Keratinocyte (primary cell): Measurements from ENCODE around the gene HOXC4. TPM values are rescaled to one million over a fixed set of nuclear protein-coding genes. Genes with fewer than 3 reads are reported as not detected.
"Not testable (repeated sequence)": the region's sequence is repeated elsewhere in the genome, so short reads cannot be mapped to it uniquely, and the experiment has no call there.

Experiments used
- DNase-seq: peaks from one replicate; pipeline ENCODE4 v3.0.0-alpha.2; 2011; ENCODE audit warnings: low read depth, missing footprints, low spot score
- FAIRE-seq: peaks from 2 replicates; lab custom pipeline; 2011; peaks lifted over from hg19 to GRCh38; lab: Jason Lieb, UNC
- H2AFZ ChIP-seq: 2 replicates; pipeline ENCODE4 v1.6.0; 2012; ENCODE audit warnings: low read length, control low read depth, inconsistent platforms; ENCODE audit not compliant: control insufficient read depth
- H3K27ac ChIP-seq: 2 replicates; pipeline ENCODE4 v1.5.1; 2011; ENCODE audit warnings: low read length; ENCODE audit not compliant: control insufficient read depth, insufficient read depth
- H3K27me3 ChIP-seq: 3 replicates; pipeline ENCODE4 v1.6.0; 2011; ENCODE audit warnings: low read length; ENCODE audit not compliant: control insufficient read depth, insufficient read depth; ENCODE audit errors: extremely low read depth
- H3K36me3 ChIP-seq, 2 experiments: 2 replicates in 1 of 2; 3 replicates in 1 of 2; pipeline ENCODE4 v1.5.1; 2011; ENCODE audit warnings: low read length in 2 of 2, mild to moderate bottlenecking in 1 of 2; ENCODE audit not compliant: control insufficient read depth in 2 of 2, insufficient read depth in 2 of 2; ENCODE audit errors: extremely low read depth in 1 of 2
- H3K4me1 ChIP-seq: 3 replicates; pipeline ENCODE4 v1.5.1; 2011; ENCODE audit warnings: low read length; ENCODE audit not compliant: control insufficient read depth, insufficient read depth; ENCODE audit errors: extremely low read depth
- H3K4me2 ChIP-seq: 3 replicates; pipeline ENCODE4 v1.6.0; 2011; ENCODE audit warnings: low read depth, low read length; ENCODE audit not compliant: control insufficient read depth, insufficient read depth; ENCODE audit errors: extremely low read depth
- H3K4me3 ChIP-seq, 3 experiments: fragments of 200-600 bp in 1 of 3; sonication (generic) in 1 of 3; 2 replicates in 2 of 3; 3 replicates in 1 of 3; pipeline ENCODE4 v1.5.1; 2011 to 2016; ENCODE audit warnings: low read length in 3 of 3, mild to moderate bottlenecking in 3 of 3, control low read depth in 2 of 3, inconsistent platforms in 1 of 3, low read depth in 1 of 3, mixed read lengths in 1 of 3, mixed run types in 1 of 3, moderate library complexity in 1 of 3; ENCODE audit not compliant: control insufficient read depth in 2 of 3, insufficient read depth in 2 of 3; ENCODE audit errors: extremely low read depth in 1 of 3
- H3K79me2 ChIP-seq: 2 replicates; pipeline ENCODE4 v1.6.0; 2012; ENCODE audit warnings: low read length; ENCODE audit not compliant: control insufficient read depth, insufficient read depth
- H3K9ac ChIP-seq: 3 replicates; pipeline ENCODE4 v1.6.0; 2011; ENCODE audit warnings: low read length; ENCODE audit not compliant: control insufficient read depth, insufficient read depth; ENCODE audit errors: extremely low read depth
- H3K9me1 ChIP-seq: 3 replicates; pipeline ENCODE4 v1.6.0; 2011; ENCODE audit warnings: low read length; ENCODE audit not compliant: control insufficient read depth, insufficient read depth; ENCODE audit errors: extremely low read depth
- H3K9me3 ChIP-seq: 2 replicates; pipeline ENCODE4 v1.5.1; 2012; ENCODE audit warnings: low read depth, low read length; ENCODE audit not compliant: control insufficient read depth
- H4K20me1 ChIP-seq: 3 replicates; pipeline ENCODE4 v1.6.0; 2011; ENCODE audit warnings: low read length; ENCODE audit not compliant: control insufficient read depth, insufficient read depth; ENCODE audit errors: extremely low read depth
- CTCF ChIP-seq, 3 experiments: IDR thresholded peaks in 1 of 3; conservative IDR thresholded peaks in 1 of 3; optimal IDR thresholded peaks in 1 of 3; 2 replicates in 2 of 3; 3 replicates in 1 of 3; pipeline versions ENCODE3 to v1.5.1; 2011; ENCODE audit warnings: low read length in 3 of 3, mild to moderate bottlenecking in 3 of 3, moderate library complexity in 2 of 3, control low read depth in 1 of 3, inconsistent platforms in 1 of 3; ENCODE audit not compliant: insufficient read depth in 2 of 3; ENCODE audit errors: extremely low read depth in 1 of 3
- EZH2 ChIP-seq: IDR thresholded peaks from one replicate; pipeline ENCODE4 v1.6.1; 2012; ENCODE audit warnings: inconsistent platforms, mild to moderate bottlenecking, low read length, moderate library complexity
- dilution Hi-C: fragments of 300-500 bp; cut with MboI; formaldehyde crosslinking; loops from one replicate; pipeline ENCODE4 v1.7.0; 2020; ENCODE audit warnings: low sequenced_read_pairs; ENCODE audit not compliant: extremely low pct_ligation_motif_present
- polyA plus RNA-seq, 5 experiments: library from polyadenylated mRNA; depleted of rRNA in 3 of 5; stranded (reverse) in 3 of 5; stranded (forward) in 1 of 5; unstranded in 1 of 5; fragments of >200 nt; gene quantifications; 1 replicate in 1 of 5; 2 replicates in 3 of 5; 3 replicates in 1 of 5; pipeline versions ENCODE4 v1.2.1 to v1.2.3, GENCODE V29; 2011 to 2012; ENCODE audit warnings: missing spikeins in 2 of 5, low read depth in 1 of 5, low replicate concordance in 1 of 5

The HOXC4 gene
- polyA plus RNA-seq, 1 donor (not counting 4 experiments of a cell fraction or from before 2014, with no cell fraction given): 1.8 TPM

- FAIRE-seq (no peak), DNase-seq (no peak)
- TF ChIP-seq EZH2 (no peak), CTCF (optimal IDR thresholded peaks at IDR 0.05 in 1 of 3, IDR thresholded peaks at IDR 0.05 in 1 of 3, conservative IDR thresholded peaks at IDR 0.05 in 1 of 3; ENCODE audit: extremely low read depth in 1 of 3, insufficient read depth in 2 of 3, low read length in 3 of 3) (no peak)
- no peaks in the 10 kb centered on the region for H3K9me3 ChIP-seq
- H3K4me2 ChIP-seq: no peak overlapping the region
- H3K79me2 ChIP-seq: no peaks in the 10 kb centered on the region
- no peaks in the 10 kb centered on the region for H3K36me3 ChIP-seq
- dilution Hi-C loops: no loop called here
- no peak overlapping the region for H2AFZ ChIP-seq
- H3K27me3 ChIP-seq: peaks cover 3% of the 10 kb centered on the region
- no peak overlapping the region for H3K4me3 ChIP-seq
- H3K4me1 ChIP-seq: peaks cover 23% of the 10 kb centered on the region
- H3K27ac ChIP-seq: no peak overlapping the region
- H3K9ac ChIP-seq: no peak overlapping the region
- no peaks in the 10 kb centered on the region for H4K20me1 ChIP-seq
- no peaks in the 10 kb centered on the region for H3K9me1 ChIP-seq
These were observed 12.4 kb upstream of the HOXC4 start for GRCh38 chr12:54041097-54041690.

GRCh38 chr12:54042033-54042432, 11.6 kb upstream of the HOXC4 start:
- H3K9me3 ChIP-seq, FAIRE-seq, H3K9ac ChIP-seq, H3K79me2 ChIP-seq, H3K4me3 ChIP-seq, H3K36me3 ChIP-seq, DNase-seq, dilution Hi-C loops, H2AFZ ChIP-seq, H3K9me1 ChIP-seq, H3K27ac ChIP-seq, H3K27me3 ChIP-seq, H3K4me2 ChIP-seq, H4K20me1 ChIP-seq: not testable (repeated sequence)
- H3K4me1 ChIP-seq: peaks cover 15% of the 10 kb centered on the region
